B cell (primary cell): ENCODE data around the gene SFXN3. TPM values are rescaled to one million over a fixed set of nuclear protein-coding genes. Genes with fewer than 3 reads are reported as not detected.

ENCODE experiments used
- ATAC-seq: fragments of 200-7000 bp; cut with Tn5 transposase; one replicate; pipeline ENCODE4 v1.10.0; 2021; ENCODE audit warnings: low read depth, mild to moderate bottlenecking, moderate number of reproducible peaks, moderate library complexity
- CTCF ChIA-PET: fragments of 350-600 bp; sonication (Branson Sonifier 250); formaldehyde crosslinking; loops from one replicate; lab custom pipeline; 2021; ENCODE audit warnings: antibody characterized with exemption, inconsistent platforms; lab: Charles Lee
- POLR2A ChIA-PET: fragments of 350-600 bp; sonication (Branson Sonifier 250); formaldehyde crosslinking; loops from one replicate; lab custom pipeline; 2021; ENCODE audit warnings: antibody characterized with exemption; lab: Charles Lee
- DNase-seq: peaks from one replicate; pipeline ENCODE4 v3.0.0; 2013
- H2AFZ ChIP-seq: 2 replicates; pipeline ENCODE4 v1.6.1; 2012; ENCODE audit warnings: mild to moderate bottlenecking, low read depth, low read length; ENCODE audit not compliant: insufficient read depth, poor library complexity, severe bottlenecking
- H3K27ac ChIP-seq, 2 donors: 1 replicate in 1 of 2; 2 replicates in 1 of 2; pipeline ENCODE4 v1.5.1; 2012 to 2013; ENCODE audit warnings: low read length in 2 of 2, mild to moderate bottlenecking in 2 of 2, moderate library complexity in 1 of 2
- H3K27me3 ChIP-seq, 4 experiments: fragments of 200-600 bp in 1 of 4; sonication (generic) in 1 of 4; replicated peaks in 1 of 4; 1 replicate in 2 of 4; 2 replicates in 2 of 4; pipeline versions ENCODE4 v1.6.1 to v1.7.0; 2013 to 2016; ENCODE audit warnings: low read length in 3 of 4, mild to moderate bottlenecking in 2 of 4, mixed read lengths in 1 of 4, moderate library complexity in 1 of 4; ENCODE audit not compliant: insufficient read depth in 4 of 4, control insufficient read depth in 3 of 4; ENCODE audit errors: control extremely low read depth in 1 of 4
- H3K36me3 ChIP-seq, 2 experiments: replicated peaks in 1 of 2; 1 replicate in 1 of 2; 2 replicates in 1 of 2; pipeline versions ENCODE4 v1.6.1 to v1.7.1; 2013; ENCODE audit warnings: low read length in 1 of 2; ENCODE audit not compliant: insufficient read depth in 2 of 2, control insufficient read depth in 1 of 2; ENCODE audit errors: control extremely low read depth in 1 of 2, extremely low read depth in 1 of 2
- H3K4me1 ChIP-seq, 2 donors: fragments of 200-600 bp in 1 of 2; sonication (generic) in 1 of 2; 1 replicate in 1 of 2; 2 replicates in 1 of 2; pipeline versions ENCODE4 v1.5.1 to v1.6.1; 2013 to 2017; ENCODE audit warnings: low read length in 2 of 2; ENCODE audit not compliant: control insufficient read depth in 2 of 2, insufficient read depth in 2 of 2
- H3K4me2 ChIP-seq: replicated peaks from 2 replicates; pipeline ENCODE3; 2012; ENCODE audit warnings: mild to moderate bottlenecking, low read depth, low read length; ENCODE audit not compliant: poor library complexity, severe bottlenecking
- H3K4me3 ChIP-seq, 5 experiments: fragments of 200-600 bp in 1 of 5; sonication (generic) in 1 of 5; 1 replicate in 3 of 5; 2 replicates in 2 of 5; pipeline versions ENCODE4 v1.5.1 to v1.7.0; 2011 to 2016; ENCODE audit warnings: low read length in 4 of 5, mild to moderate bottlenecking in 4 of 5, low read depth in 2 of 5, control low read depth in 1 of 5, moderate library complexity in 1 of 5; ENCODE audit not compliant: insufficient read depth in 1 of 5; ENCODE audit errors: control extremely low read depth in 1 of 5, extremely low read depth in 1 of 5
- H3K79me2 ChIP-seq: fragments of 200-600 bp; sonication (generic); one replicate; pipeline ENCODE4 v1.6.0; 2016; ENCODE audit warnings: low read length; ENCODE audit not compliant: control insufficient read depth, insufficient read depth
- H3K9ac ChIP-seq: fragments of 200-600 bp; sonication (generic); 2 replicates; pipeline ENCODE4 v1.6.1; 2017; ENCODE audit warnings: mild to moderate bottlenecking, low read length, moderate library complexity
- H3K9me3 ChIP-seq, 3 donors: one replicate each; pipeline versions ENCODE4 v1.6.1 to v1.7.1; 2013; ENCODE audit warnings: low read length in 2 of 3; ENCODE audit not compliant: control insufficient read depth in 2 of 3, insufficient read depth in 1 of 3; ENCODE audit errors: control extremely low read depth in 1 of 3
- H4K20me1 ChIP-seq: 2 replicates; pipeline ENCODE4 v1.6.0; 2012; ENCODE audit warnings: mild to moderate bottlenecking, low read length; ENCODE audit not compliant: insufficient read depth, control insufficient read depth, poor library complexity, severe bottlenecking
- H3K27ac Mint-ChIP-seq: one replicate; pipeline ENCODE4 v1.8.0; 2021; ENCODE audit warnings: mixed read lengths
- H3K27me3 Mint-ChIP-seq: one replicate; pipeline ENCODE4 v1.8.0; 2021; ENCODE audit warnings: mixed read lengths
- H3K4me1 Mint-ChIP-seq: one replicate; pipeline ENCODE4 v1.8.0; 2021; ENCODE audit warnings: mixed read lengths
- H3K4me3 Mint-ChIP-seq: one replicate; pipeline ENCODE4 v1.8.0; 2021; ENCODE audit warnings: mixed read lengths
- H3K9me3 Mint-ChIP-seq: one replicate; pipeline ENCODE4 v1.8.0; 2022; ENCODE audit warnings: mixed read lengths; ENCODE audit not compliant: insufficient read depth
- EZH2 ChIP-seq: IDR thresholded peaks from 2 replicates; pipeline ENCODE4 v1.6.1; 2012; ENCODE audit warnings: borderline replicate concordance, low read depth, mild to moderate bottlenecking, moderate library complexity, low read length; ENCODE audit not compliant: insufficient read depth, poor library complexity, severe bottlenecking
- WGBS: methylation state at CpG from one replicate; pipeline ENCODE4 v1.1.5; 2013; ENCODE audit warnings: missing lambda C conversion rate; ENCODE audit not compliant: insufficient coverage; 5-methylcytosine and 5-hydroxymethylcytosine counted together
- intact Hi-C: fragments of 100-400 bp; cut with micrococcal nuclease; formaldehyde crosslinking; loops from one replicate; pipeline ENCODE4 v1.10.0; 2022
- polyA plus RNA-seq: library from polyadenylated mRNA; depleted of rRNA; stranded (reverse); fragments of >200 nt; gene quantifications from 2 replicates; pipeline ENCODE4 v1.2.3, GENCODE V29; 2012
- total RNA-seq, 2 donors: library from RNA; stranded (reverse); fragments of 120-200 nt in 1 of 2; gene quantifications; 1 replicate in 1 of 2; 2 replicates in 1 of 2; pipeline versions ENCODE4 v1.2.3 to v1.2.4, GENCODE V29; 2013 to 2022
- TF ChIP-seq, protein P1 (sequence below): fragments of 200-600 bp; IDR thresholded peaks from one replicate; pipeline ENCODE4 v1.8.0; 2022; ENCODE audit warnings: antibody characterized with exemption, mild to moderate bottlenecking

The SFXN3 gene
- total and polyA plus RNA-seq, 2 donors (not counting 1 experiment from before 2014, with no cell fraction given): 44.2 to 51.7 TPM

DNA sequence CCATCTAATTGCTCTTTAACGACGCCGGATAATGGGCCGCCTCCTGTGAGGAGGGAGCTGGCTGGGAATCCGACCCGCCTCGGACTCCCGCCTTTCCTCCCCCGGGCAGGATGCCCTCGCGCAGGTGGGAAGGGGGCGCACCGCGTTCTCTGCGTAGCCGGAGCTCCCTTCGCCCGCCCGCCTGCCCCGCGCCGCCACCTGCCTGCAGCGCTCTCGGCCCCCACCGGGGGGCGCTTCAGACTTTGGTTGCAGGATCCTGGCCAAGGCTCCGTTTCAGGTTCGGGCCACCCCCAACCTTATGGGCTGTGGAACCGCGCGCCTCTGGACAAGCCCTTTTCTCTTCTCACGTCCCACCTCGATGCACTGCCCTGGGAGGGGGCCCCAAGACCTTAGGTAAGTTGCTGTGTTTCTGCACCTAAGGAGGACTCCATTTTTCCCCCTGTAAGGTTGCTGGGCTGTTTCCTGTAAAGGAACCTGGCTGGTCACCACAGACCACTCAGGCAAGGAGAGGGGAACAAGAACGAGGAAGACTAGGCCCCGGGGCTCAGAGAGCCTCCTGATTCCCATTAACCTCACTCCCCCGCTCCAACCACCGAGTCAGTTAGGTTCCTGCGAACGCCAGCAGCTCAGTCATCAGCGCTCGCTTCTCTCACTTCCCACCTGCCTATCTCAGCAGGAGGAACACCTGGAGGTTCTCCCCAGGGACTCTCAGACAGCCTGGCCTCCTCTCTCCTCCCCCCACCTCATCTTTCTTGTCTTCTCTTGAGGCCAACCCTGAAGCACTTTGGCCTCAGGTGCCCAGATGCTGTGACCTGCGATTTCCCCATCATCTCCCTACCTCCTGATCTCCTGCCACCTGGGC, 19.4 kb downstream of the SFXN3 start:
- ChIA-PET CTCF (interaction anchor here (0.6 to 12.0 kb wide), 14 partner anchors 10 to 177 kb away, joined by 3 to 227 read pairs (median 3); partner anchors contain the start of genes KAZALD1, PDZD7 and SFXN3), POLR2A (interaction anchor here (1.1 to 2.0 kb wide), 2 partner anchors 10 to 19 kb away, joined by 3 to 7 read pairs; partner anchors contain the start of gene SFXN3)
- peak overlapping the region in 2 of 5 experiments; percentile 13 to 41 for H3K4me3 ChIP-seq
- H3K4me1 ChIP-seq: peaks cover 9 to 11% of the 10 kb centered on the region in 2 donors
- DNase-seq: peak; percentile 84
- Mint-ChIP-seq H3K4me1 (peaks cover 16% of the 10 kb centered on the region), H3K27ac (no peak overlapping the region), H3K27me3 (peaks cover 37% of the 10 kb centered on the region), H3K9me3 (no peaks in the 10 kb centered on the region), H3K4me3 (peak overlapping the region; percentile 53)
- peak; percentile 96 for ATAC-seq
- H2AFZ ChIP-seq: peak overlapping the region; percentile 21
- intact Hi-C loops: loop anchor here (1.0 kb wide), 2 partner anchors 8 to 10 kb away; no protein-coding TSS in a partner anchor
- H3K36me3 ChIP-seq: no peaks in the 10 kb centered on the region
- peaks cover 0 to 4% (median 0%) of the 10 kb centered on the region in 3 donors for H3K9me3 ChIP-seq
- TF ChIP-seq, protein P1, sequence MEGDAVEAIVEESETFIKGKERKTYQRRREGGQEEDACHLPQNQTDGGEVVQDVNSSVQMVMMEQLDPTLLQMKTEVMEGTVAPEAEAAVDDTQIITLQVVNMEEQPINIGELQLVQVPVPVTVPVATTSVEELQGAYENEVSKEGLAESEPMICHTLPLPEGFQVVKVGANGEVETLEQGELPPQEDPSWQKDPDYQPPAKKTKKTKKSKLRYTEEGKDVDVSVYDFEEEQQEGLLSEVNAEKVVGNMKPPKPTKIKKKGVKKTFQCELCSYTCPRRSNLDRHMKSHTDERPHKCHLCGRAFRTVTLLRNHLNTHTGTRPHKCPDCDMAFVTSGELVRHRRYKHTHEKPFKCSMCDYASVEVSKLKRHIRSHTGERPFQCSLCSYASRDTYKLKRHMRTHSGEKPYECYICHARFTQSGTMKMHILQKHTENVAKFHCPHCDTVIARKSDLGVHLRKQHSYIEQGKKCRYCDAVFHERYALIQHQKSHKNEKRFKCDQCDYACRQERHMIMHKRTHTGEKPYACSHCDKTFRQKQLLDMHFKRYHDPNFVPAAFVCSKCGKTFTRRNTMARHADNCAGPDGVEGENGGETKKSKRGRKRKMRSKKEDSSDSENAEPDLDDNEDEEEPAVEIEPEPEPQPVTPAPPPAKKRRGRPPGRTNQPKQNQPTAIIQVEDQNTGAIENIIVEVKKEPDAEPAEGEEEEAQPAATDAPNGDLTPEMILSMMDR: peak; percentile 87
- no peak for TF ChIP-seq EZH2
- H3K79me2 ChIP-seq: peaks cover 3% of the 10 kb centered on the region
- WGBS: 14% methylated on average over 41 of the region's 42 CpGs
- peak overlapping the region; percentile 61 for H3K4me2 ChIP-seq
- peaks cover 0 to 50% (median 24%) of the 10 kb centered on the region in 4 experiments for H3K27me3 ChIP-seq
- no peaks in the 10 kb centered on the region for H4K20me1 ChIP-seq
- no peak overlapping the region for H3K9ac ChIP-seq
- H3K27ac ChIP-seq: no peak overlapping the region

DNA sequence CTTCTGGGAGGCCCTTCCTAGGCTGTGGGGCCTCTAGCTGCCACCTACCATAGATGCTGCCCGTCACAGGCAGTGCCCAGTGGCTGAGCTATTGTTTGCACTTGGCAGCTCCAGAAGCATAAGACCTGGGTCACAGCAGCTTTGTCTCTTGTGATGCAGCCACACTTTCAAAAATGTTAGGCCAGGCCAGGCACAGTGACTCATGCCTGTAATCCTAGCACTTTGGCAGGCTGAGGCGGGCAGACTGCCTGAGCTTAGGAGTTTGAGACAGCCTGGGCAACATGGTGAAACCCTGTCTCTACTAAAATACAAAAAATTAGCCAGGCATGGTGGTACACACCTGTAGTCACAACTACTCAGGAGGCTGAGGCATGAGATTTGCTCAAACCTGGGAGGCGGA, 21.3 kb downstream of the SFXN3 start:
- Histone ChIP-seq H3K9me3 (peaks cover 0 to 2% (median 0%) of the 10 kb centered on the region in 3 donors), H4K20me1 (no peaks in the 10 kb centered on the region), H2AFZ (no peak overlapping the region), H3K4me2 (no peak overlapping the region), H3K4me1 (peaks cover 9 to 11% of the 10 kb centered on the region in 2 donors), H3K27me3 (peaks cover 0 to 43% (median 19%) of the 10 kb centered on the region in 4 experiments), H3K36me3 (no peaks in the 10 kb centered on the region), H3K4me3 (no peak overlapping the region), H3K9ac (no peak overlapping the region), H3K79me2 (peaks cover 6% of the 10 kb centered on the region), H3K27ac (no peak overlapping the region)
- ATAC-seq (no peak), DNase-seq (no peak)
- Mint-ChIP-seq H3K27me3 (peaks cover 25% of the 10 kb centered on the region), H3K4me1 (peaks cover 16% of the 10 kb centered on the region), H3K4me3 (no peak overlapping the region), H3K9me3 (no peaks in the 10 kb centered on the region), H3K27ac (no peak overlapping the region)
- TF ChIP-seq, protein P1: no peak
- no peak for TF ChIP-seq EZH2
- POLR2A ChIA-PET: no interaction called here
- CTCF ChIA-PET: interaction anchor here (0.6 to 12.0 kb wide), 8 partner anchors 12 to 139 kb away, joined by 3 to 227 read pairs (median 4); partner anchors contain the start of genes KAZALD1 and SLF2
- intact Hi-C loops: no loop called here
- 94% methylated on average over 3 of the region's 3 CpGs for WGBS
